Ascending aorta (tissue), 2 donors: ENCODE data around the gene EBF3. TPM values are rescaled to one million over a fixed set of nuclear protein-coding genes. Genes with fewer than 3 reads are reported as not detected.

Experiments
- DNase-seq, 2 donors: peaks; one replicate each; pipeline ENCODE4 v3.0.0-alpha.2; 2019; ENCODE audit warnings: low spot score in 2 of 2
- H3K27ac ChIP-seq, 2 donors: fragments of 200-600 bp; sonication (generic); one replicate each; pipeline ENCODE4 v1.5.1; 2016 to 2017; ENCODE audit warnings: mild to moderate bottlenecking in 1 of 2
- H3K27me3 ChIP-seq: fragments of 200-600 bp; sonication (generic); one replicate; pipeline ENCODE4 v1.5.1; 2017
- H3K36me3 ChIP-seq, 2 donors: fragments of 200-600 bp; sonication (generic); one replicate each; pipeline ENCODE4 v1.5.1; 2016
- H3K4me1 ChIP-seq, 2 donors: fragments of 200-600 bp; sonication (generic); one replicate each; pipeline ENCODE4 v1.5.1; 2016 to 2017; ENCODE audit warnings: mild to moderate bottlenecking in 1 of 2
- H3K4me3 ChIP-seq, 2 donors: fragments of 200-600 bp; sonication (generic); one replicate each; pipeline ENCODE4 v1.5.1; 2016 to 2017; ENCODE audit warnings: mild to moderate bottlenecking in 1 of 2
- H3K9me3 ChIP-seq, 2 donors: fragments of 200-600 bp; sonication (generic); one replicate each; pipeline ENCODE4 v1.5.1; 2016
- intact Hi-C: fragments of 100-400 bp; cut with DNase I; formaldehyde crosslinking; loops from one replicate; pipeline ENCODE4 v1.15.1; 2023
- total RNA-seq: library from RNA; depleted of rRNA; stranded (reverse); fragments of >200 nt; gene quantifications from one replicate; pipeline ENCODE4 v1.1.0, GENCODE V29; 2016
- TF ChIP-seq, protein P1 (sequence below), 3 experiments: fragments of 200-600 bp in 2 of 3; fragments of 450-650 bp in 1 of 3; sonication (generic) in 2 of 3; IDR thresholded peaks; one replicate each; pipeline ENCODE4 v1.5.1; 2016 to 2019; ENCODE audit warnings: antibody characterized with exemption in 3 of 3, mild to moderate bottlenecking in 1 of 3, moderate library complexity in 1 of 3

EBF3 gene
- total RNA-seq, 1 donor from 2014 or later: 20.2 TPM

DNA sequence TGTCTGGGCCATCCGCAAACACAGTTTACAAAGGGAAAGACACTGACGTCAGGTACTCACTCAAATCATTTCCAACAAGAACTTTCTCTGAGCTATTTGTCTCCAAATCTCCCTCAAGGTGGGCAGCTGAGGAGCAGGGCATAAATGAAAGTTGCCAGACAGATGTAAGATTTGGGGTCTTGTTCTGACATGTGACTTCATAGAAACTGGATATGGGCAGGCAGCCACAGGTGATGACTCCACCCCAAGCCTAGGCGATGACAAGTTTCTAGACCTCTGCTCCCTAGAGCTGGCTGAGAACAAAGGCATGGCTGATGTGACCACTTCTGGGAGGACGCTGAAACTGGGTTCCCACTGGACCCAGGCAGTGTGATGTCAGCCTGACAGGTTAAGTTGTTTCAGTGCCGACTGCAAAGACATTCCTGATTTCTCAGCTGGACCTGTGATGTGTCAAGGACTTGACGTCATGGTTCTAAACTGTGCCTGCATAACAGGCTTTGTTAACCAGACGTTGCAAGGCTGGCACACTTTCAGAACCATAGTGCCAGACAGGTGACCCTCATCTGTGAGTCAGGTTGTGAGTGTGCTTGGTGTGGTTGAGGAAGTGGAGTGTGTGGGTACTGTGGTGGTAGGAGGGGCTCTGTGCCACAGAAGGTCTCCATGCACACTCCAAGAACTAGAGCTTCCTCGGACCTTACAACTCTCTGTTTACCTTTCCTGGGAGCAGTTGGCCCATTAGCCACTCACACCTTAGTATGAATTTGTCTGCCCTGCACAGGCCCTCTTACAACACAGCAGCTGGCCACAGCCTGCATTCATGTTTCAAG, 39.9 kb upstream of the EBF3 start:
- DNase-seq: no peak
- intact Hi-C loops: no loop called here
- Histone ChIP-seq H3K4me1 (no peaks in the 10 kb centered on the region), H3K4me3 (no peak overlapping the region), H3K27me3 (no peaks in the 10 kb centered on the region), H3K36me3 (no peaks in the 10 kb centered on the region), H3K9me3 (no peaks in the 10 kb centered on the region), H3K27ac (no peak overlapping the region)
- TF ChIP-seq, protein P1, sequence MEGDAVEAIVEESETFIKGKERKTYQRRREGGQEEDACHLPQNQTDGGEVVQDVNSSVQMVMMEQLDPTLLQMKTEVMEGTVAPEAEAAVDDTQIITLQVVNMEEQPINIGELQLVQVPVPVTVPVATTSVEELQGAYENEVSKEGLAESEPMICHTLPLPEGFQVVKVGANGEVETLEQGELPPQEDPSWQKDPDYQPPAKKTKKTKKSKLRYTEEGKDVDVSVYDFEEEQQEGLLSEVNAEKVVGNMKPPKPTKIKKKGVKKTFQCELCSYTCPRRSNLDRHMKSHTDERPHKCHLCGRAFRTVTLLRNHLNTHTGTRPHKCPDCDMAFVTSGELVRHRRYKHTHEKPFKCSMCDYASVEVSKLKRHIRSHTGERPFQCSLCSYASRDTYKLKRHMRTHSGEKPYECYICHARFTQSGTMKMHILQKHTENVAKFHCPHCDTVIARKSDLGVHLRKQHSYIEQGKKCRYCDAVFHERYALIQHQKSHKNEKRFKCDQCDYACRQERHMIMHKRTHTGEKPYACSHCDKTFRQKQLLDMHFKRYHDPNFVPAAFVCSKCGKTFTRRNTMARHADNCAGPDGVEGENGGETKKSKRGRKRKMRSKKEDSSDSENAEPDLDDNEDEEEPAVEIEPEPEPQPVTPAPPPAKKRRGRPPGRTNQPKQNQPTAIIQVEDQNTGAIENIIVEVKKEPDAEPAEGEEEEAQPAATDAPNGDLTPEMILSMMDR (IDR thresholded peaks at IDR 0.05): no peak

DNA sequence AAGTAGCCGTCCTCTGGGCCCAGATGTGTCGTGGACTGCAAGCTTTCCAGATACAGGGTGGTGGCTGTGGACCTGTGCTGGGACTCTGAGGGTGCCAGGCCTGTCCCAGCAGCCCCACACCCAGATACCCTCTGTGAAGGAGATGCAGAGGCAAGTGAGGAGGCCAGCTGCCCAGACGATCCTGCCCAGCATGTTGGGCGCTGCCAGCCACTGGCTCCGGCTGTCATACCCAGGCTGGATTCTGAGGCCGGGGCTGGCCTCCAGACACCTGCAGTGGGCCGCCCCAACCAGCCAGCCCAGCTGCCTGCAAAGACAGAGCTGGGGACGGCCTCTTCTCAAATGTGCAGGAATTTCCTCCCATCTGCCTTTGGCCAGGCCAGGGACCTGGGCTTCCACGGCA, 39.1 kb upstream of the EBF3 start:
- TF ChIP-seq, protein P1 (IDR thresholded peaks at IDR 0.05): no peak
- Histone ChIP-seq H3K27ac (no peak overlapping the region), H3K27me3 (no peaks in the 10 kb centered on the region), H3K4me3 (no peak overlapping the region), H3K4me1 (no peaks in the 10 kb centered on the region), H3K36me3 (no peaks in the 10 kb centered on the region), H3K9me3 (no peaks in the 10 kb centered on the region)
- intact Hi-C loops: no loop called here
- no peak for DNase-seq

DNA sequence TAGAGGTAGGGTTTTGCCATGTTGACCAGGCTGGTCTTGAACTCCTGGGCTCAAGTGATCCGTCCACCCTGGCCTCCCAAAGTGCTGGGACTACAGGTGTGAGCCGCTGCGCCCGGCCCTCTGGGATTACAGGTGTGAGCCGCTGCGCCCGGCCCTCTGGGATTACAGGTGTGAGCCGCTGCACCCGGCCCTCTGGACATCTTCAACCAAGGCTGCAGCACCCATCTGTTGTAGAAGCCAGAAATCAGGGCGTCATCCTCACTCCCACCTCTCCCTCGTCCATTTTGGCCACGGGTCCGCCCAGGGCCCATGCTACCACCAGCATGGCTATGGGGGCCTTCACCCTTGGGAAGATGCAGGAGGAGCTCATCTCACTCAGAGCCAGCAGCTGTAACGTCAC, 38.5 kb upstream of the EBF3 start:
- intact Hi-C loops: no loop called here
- Histone ChIP-seq H3K4me3 (no peak overlapping the region), H3K27ac (no peak overlapping the region), H3K36me3 (no peaks in the 10 kb centered on the region), H3K27me3 (no peaks in the 10 kb centered on the region), H3K4me1 (no peaks in the 10 kb centered on the region), H3K9me3 (no peaks in the 10 kb centered on the region)
- TF ChIP-seq, protein P1 (IDR thresholded peaks at IDR 0.05): no peak
- no peak for DNase-seq

GRCh38 chr10:130000918-130001317, 36.8 kb upstream of the EBF3 start:
- TF ChIP-seq, protein P1 (IDR thresholded peaks at IDR 0.05): no peak
- Histone ChIP-seq H3K9me3 (no peaks in the 10 kb centered on the region), H3K27ac (no peak overlapping the region), H3K4me3 (no peak overlapping the region), H3K36me3 (no peaks in the 10 kb centered on the region), H3K4me1 (no peaks in the 10 kb centered on the region), H3K27me3 (no peaks in the 10 kb centered on the region)
- intact Hi-C loops: no loop called here
- no peak for DNase-seq

DNA sequence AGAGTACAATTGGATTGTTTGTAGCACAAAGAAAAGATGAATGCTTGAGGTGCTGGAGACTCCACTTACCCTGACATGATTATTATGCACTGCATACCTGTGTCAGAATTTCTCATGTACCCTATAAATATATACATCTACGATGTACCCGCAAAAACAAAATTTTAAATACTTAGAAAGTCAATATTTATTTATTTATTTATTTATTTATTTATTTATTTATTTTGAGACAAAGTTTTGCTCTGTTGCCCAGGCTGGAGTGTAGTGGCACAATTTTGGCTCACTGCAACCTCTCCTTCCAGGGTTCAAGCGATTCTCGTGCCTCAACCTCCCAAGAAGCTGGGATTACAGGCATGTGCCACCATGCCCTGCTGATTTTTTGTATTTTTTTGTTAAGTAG, 35.1 kb upstream of the EBF3 start:
- Histone ChIP-seq H3K9me3 (no peaks in the 10 kb centered on the region), H3K4me1 (no peaks in the 10 kb centered on the region), H3K27me3 (no peaks in the 10 kb centered on the region), H3K4me3 (no peak overlapping the region), H3K27ac (no peak overlapping the region), H3K36me3 (no peaks in the 10 kb centered on the region)
- DNase-seq: no peak
- intact Hi-C loops: no loop called here
- TF ChIP-seq, protein P1 (IDR thresholded peaks at IDR 0.05): no peak
